Brain microvascular endothelial cell (primary cell): ENCODE data around the gene SORBS1.

Experiments
- DNase-seq: peaks from one replicate; pipeline ENCODE4 v3.0.0-alpha.2; 2020
- H3K27ac ChIP-seq: fragments of 250-450 bp; sonication (Bioruptor Pico); 2 replicates; pipeline ENCODE4 v1.5.1; 2020; ENCODE audit warnings: mild to moderate bottlenecking, moderate library complexity
- H3K27me3 ChIP-seq: fragments of 250-450 bp; sonication (Bioruptor Pico); replicated peaks from 2 replicates; pipeline ENCODE4 v1.5.1; 2020; ENCODE audit warnings: mild to moderate bottlenecking
- H3K36me3 ChIP-seq: fragments of 250-450 bp; sonication (Bioruptor Pico); replicated peaks from 2 replicates; pipeline ENCODE4 v1.5.1; 2020; ENCODE audit warnings: mild to moderate bottlenecking
- H3K4me3 ChIP-seq: 2 replicates; pipeline ENCODE4 v1.5.1; 2011; ENCODE audit warnings: low read depth, mild to moderate bottlenecking, control low read depth, low read length, moderate library complexity
- CTCF ChIP-seq: IDR thresholded peaks from 2 replicates; pipeline ENCODE4 v1.5.1; 2011; ENCODE audit warnings: low read depth, mild to moderate bottlenecking, moderate library complexity, low read length, control low read depth, inconsistent platforms; ENCODE audit errors: missing control alignments
- in situ Hi-C: cut with HindIII; loops from 2 replicates; pipeline ENCODE4 v1.10.0; 2017; ENCODE audit warnings: low sequenced_read_pairs, low pct_ligation_motif_present

The SORBS1 gene

DNA sequence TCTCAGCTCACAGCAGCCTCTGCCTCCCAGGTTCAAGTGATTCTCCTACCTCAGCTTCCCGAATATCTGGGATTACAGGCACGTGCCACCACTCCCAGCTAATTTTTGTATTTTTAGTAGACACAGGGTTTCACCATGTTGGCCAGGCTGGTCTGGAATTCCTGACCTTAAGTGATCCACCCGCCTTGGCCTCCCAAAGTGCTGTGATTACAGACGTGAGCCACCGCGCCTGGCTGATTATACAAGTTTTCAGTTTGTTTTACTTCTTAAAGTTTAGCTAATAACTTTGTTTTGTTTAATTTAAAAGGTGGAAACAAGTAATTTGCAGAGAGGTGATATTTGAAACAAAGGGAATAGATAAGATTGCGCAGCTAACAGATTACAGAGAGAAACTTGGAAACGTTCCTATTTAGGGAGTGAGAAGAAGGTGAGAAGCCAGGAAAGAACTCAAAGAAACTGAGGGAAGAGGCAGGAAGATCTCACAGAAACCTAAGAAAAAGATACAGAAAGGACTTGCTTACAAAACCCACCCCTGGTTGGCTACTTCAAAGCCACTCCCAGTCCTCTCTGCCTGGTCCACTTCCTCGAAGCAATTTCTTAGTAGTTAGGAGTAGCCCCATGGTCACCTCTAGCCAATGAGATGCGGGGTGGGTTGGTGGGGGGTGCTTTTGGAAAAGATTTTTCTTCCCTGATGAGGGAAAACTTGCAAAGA lies 255.4 kb downstream of the SORBS1 start:
- Histone ChIP-seq H3K27me3 (no peaks in the 10 kb centered on the region), H3K27ac (no peak overlapping the region), H3K36me3 (no peaks in the 10 kb centered on the region), H3K4me3 (no peak overlapping the region)
- in situ Hi-C loops, result no loop called here
- DNase-seq, result no peak
- TF ChIP-seq CTCF, result no peak

- TF ChIP-seq CTCF, result no peak
- H3K27me3 ChIP-seq, result no peaks in the 10 kb centered on the region
- in situ Hi-C loops, result no loop called here
- no peaks in the 10 kb centered on the region for H3K36me3 ChIP-seq
- H3K4me3 ChIP-seq, result no peak overlapping the region
- no peak for DNase-seq
- H3K27ac ChIP-seq, result no peak overlapping the region
Observed at GRCh38 chr10:95304976-95305375, 256.2 kb downstream of the SORBS1 start.

DNA sequence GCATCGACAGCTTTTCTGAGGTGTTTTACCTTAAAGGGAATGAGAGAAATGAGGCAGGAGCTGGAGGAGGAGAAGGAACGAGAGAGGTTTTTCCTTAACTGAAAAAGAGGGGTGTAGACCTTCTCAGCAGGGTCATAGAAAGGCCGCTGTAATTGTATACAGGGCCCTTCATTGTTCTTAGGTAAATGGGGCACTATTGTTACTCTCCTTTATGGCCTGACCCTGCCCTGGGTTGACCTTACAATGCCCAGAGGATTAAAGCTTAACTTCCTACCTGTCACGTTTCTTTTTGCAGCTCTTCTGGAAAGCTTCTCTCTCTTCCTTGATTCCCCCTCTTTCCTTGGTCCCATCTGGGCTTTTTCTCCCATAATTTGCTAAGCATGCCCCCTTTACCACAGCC lies 256.7 kb downstream of the SORBS1 start:
- Histone ChIP-seq H3K36me3 (no peaks in the 10 kb centered on the region), H3K27ac (no peak overlapping the region), H3K27me3 (no peaks in the 10 kb centered on the region), H3K4me3 (no peak overlapping the region)
- no peak for DNase-seq
- in situ Hi-C loops, result no loop called here
- TF ChIP-seq CTCF, result no peak

DNA sequence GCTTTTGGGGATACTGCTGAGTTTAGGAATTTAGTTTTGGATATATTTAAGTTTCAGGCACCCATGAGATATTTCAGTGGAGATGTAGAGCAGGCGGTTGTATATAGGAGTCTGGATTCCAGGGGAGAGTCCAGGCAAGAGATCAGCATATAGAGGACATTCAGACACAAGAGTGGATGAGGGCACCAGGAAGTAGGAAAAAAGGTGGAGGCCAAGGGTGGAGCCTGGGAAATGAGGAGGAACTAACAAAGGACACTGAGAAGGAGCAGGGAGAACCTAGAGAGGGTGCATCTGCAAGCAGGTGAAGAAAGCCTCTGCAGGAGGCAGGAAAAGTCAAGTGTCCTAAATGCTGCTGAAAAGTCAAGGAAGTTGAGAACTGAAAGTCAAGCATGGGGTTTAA lies 257.2 kb downstream of the SORBS1 start:
- Histone ChIP-seq H3K27me3 (no peaks in the 10 kb centered on the region), H3K27ac (no peak overlapping the region), H3K4me3 (no peak overlapping the region), H3K36me3 (no peaks in the 10 kb centered on the region)
- DNase-seq, result no peak
- in situ Hi-C loops, result no loop called here
- no peak for TF ChIP-seq CTCF

DNA sequence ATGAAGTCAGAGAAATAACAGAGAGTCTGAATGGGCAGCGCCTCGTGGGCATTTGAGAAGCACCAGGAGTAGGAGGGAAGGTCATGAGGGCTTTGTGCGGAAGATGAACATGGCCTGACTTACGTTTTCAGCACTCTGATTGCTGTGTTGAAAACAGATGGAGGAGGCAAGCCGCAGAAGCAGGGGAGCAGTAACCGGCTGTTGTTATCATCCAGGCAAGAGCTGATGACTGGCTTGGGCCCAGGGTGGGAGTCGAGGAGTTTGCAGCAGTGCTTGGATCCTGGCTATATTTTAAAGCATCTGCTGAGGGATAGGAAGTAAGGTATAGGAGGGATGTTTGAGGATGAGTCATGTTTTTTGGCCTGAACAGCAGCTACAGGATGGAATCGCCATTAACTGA lies 257.6 kb downstream of the SORBS1 start:
- Histone ChIP-seq H3K27me3 (no peaks in the 10 kb centered on the region), H3K27ac (no peak overlapping the region), H3K4me3 (no peak overlapping the region), H3K36me3 (no peaks in the 10 kb centered on the region)
- DNase-seq, result no peak
- TF ChIP-seq CTCF, result no peak
- in situ Hi-C loops, result no loop called here

- in situ Hi-C loops, result no loop called here
- DNase-seq, result no peak
- Histone ChIP-seq H3K27ac (no peak overlapping the region), H3K36me3 (no peaks in the 10 kb centered on the region), H3K4me3 (no peak overlapping the region), H3K27me3 (no peaks in the 10 kb centered on the region)
- no peak for TF ChIP-seq CTCF
Observed at GRCh38 chr10:95300022-95300539, 261.1 kb downstream of the SORBS1 start.
